HG03060 (cell line): Measurements from ENCODE around the gene STK32A.

Source experiments
- ATAC-seq: cut with Tn5 transposase; IDR thresholded peaks from one replicate; pipeline ENCODE4 v1.9.1; 2021; ENCODE audit warnings: low read depth, moderate number of reproducible peaks; ENCODE audit not compliant: unreplicated experiment

The STK32A gene

GRCh38 chr5:147384346-147385193 lies 149.7 kb downstream of the STK32A start:
- no peak for ATAC-seq

DNA sequence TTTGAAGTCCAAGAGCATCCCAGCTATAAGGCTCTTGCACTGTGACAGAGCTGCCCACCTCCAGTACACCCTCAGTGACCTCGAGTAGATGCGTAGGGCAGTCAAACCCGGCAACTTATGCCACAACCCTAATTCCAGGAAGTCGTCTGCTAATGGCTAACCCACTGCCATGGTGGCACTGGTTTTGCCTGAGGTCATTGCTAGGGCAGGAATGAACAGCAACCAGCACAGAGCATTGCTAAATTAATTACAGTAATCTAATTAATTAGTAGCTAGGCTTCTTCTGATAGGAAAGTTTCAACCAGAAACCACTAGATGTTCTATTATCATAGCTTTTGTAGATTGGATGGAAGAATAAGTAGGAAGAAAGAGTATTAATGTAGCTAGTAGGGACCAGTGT lies 152.3 kb downstream of the STK32A start:
- ATAC-seq: no peak

GRCh38 chr5:147388184-147389108 lies 153.6 kb downstream of the STK32A start:
- no peak for ATAC-seq

GRCh38 chr5:147390654-147391225 lies 155.9 kb downstream of the STK32A start:
- no peak for ATAC-seq

DNA sequence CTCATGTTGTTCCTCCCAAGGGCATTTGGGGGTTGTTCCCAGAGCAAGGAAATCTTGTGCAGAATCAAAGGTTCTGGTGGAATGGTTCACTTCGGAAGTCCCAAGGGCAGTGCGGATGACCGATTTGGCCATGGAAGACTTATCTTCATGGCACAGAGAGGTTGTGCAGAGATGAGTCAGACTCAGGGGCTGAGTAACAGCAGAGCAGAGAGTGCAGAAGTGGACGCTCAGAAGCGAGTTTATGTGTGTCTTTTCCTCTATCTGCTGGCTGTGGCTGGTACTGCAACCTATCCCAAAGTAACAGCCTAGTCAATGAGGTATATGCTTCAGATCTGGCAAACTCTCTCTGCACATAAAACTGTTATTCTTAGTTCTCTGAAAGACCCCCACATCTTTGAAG lies 157.0 kb downstream of the STK32A start:
- peak; percentile 99 for ATAC-seq

DNA sequence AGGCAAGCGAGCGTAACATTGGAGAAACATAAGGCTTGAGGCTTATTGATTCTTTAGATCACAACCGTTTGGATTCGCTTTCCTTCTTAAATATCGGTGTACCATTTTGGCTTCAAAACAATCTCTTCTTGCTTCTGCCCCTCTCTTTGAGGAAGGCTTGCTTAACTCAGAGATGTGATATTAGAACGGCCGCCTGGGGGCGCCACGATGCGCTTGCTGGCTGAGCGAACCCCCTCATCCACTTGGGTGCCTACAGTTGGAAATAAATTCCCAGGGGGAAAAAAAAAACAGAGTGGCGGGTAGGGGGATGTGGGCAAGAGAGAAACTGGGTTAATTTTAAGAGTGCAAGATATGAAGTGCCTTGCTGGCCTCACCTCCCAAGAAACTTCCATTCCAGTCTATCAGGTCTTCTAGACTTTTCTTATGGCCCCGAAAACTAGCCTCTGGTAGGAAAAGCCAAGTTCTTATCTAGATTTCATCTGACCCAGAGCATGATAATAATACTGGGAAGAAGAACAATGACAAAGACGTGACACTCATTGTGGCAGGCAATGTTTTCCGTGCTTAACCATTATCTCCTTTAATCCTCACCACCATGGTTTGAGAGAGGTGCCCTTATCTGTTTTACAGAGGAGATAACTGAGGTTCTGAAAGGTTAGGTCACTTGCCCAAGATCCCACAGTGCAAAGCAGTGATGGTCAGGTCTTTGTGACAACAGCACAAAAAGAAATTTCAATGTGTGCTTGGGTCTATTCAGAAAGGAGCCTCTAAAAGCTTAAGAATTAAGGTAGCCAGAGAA lies 159.2 kb downstream of the STK32A start:
- ATAC-seq: no peak

GRCh38 chr5:147396070-147396823 lies 161.4 kb downstream of the STK32A start:
- ATAC-seq: no peak

DNA sequence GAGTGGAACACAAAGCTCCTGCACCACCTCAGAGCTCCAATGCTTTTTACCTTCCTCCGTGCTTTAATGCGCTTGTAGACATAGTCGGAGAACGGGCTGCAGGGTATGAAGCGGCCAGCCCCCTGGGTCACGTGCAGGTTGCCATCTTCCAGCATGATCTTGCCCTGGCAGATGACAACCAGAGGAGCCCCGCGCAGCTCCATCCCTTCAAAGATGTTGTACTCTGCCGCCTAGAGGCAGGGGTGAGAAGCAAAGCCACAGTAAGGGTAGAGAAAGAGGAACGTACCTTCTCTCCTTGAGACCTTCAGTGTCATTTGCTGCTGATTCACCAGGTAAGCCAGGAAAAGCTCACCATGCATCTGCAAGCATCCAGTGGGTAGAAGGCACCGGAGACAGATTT lies 162.8 kb downstream of the STK32A start:
- ATAC-seq: no peak

- ATAC-seq: no peak
Measured at GRCh38 chr5:147398860-147399259, 164.0 kb downstream of the STK32A start.

GRCh38 chr5:147400126-147400809 lies 165.4 kb downstream of the STK32A start:
- no peak for ATAC-seq

GRCh38 chr5:147400881-147401280 lies 166.1 kb downstream of the STK32A start:
- no peak for ATAC-seq

DNA sequence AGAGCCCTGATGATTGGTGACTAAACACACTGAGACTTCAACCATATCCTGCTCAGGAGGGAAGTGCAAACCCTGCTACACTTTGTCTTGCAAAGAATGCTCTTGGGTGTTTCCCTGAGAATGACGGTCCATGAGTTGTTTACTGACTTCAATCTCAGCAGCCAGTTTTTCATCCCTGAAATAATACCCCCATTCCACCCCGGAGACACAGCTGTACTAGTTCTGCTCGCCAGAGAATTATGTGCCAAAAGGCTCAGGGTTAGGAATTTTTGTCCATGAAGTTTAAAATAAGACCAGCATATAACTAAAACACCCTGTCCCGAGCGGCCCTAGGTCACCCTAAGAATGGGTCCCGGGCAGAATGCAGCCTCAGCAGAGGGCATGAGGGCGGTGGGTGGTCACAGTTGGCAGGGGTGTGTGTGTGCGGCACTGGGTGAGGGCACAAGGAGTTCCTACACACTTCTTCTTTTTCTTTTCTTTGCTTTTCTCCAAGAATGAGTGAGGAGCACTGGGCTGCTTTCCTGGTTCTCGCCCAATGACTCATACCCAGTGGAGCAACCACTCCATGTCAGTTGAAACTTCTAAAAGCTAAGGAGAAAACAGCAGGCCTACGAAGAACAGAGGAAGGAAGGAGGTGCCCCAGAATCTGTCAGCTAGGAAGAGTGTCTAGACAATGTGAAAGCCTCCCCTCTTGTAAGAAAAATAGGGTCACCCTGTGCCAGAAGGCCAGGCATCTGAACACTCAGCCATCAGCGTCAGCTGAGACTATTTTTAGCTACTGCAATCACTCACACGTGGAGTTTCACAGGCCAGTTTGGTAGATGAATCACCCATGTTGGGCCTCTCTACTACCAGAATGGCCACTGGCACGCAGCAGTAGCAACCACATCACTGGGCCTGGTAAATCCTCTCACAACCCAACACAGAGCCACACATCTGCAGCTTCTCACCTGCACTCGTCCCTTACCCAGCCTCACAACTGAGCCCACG lies 169.1 kb downstream of the STK32A start:
- ATAC-seq: peak; percentile 91

- peak; percentile 3 for ATAC-seq
Measured at GRCh38 chr5:147404706-147405105, 169.9 kb downstream of the STK32A start.

- no peak for ATAC-seq
Measured at GRCh38 chr5:147406636-147407035, 171.8 kb downstream of the STK32A start.

DNA sequence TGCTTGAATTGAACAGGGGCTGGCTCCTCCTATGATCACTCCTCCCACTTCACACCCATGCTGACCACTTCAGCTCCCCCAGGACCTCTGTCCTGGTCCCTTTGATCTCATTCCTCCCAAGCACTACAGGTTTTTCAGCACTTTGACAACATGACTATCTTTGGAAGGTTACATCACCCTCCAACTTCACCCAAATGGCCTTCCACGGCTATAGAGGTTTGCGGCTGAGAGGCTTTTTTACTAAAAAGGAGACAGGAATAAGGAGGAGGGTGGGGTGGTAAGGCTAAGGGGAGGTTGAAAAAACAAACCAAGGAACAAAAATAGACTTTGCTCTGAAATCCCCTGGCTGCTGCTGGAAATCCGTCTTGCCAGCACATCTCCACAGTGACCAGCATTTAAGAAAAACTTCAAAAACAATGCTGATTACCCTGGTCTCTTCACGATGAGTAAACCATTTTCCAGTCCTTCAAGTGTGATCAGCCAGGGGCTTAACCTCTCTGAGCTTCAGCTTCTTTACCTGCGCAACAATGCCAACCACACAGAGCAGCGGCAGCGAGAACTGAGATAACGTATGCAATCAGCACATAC lies 172.4 kb downstream of the STK32A start:
- no peak for ATAC-seq

GRCh38 chr5:147408980-147409379 lies 174.2 kb downstream of the STK32A start:
- ATAC-seq: no peak
